Smooth muscle cell (in vitro differentiated cells): ENCODE results near the gene ZNF749. TPM values are rescaled to one million over a fixed set of nuclear protein-coding genes. Genes with fewer than 3 reads are reported as not detected.

Experiments
- DNase-seq: peaks from one replicate; lab custom pipeline; 2025; ENCODE audit not compliant: unreplicated experiment; lab: John Stamatoyannopoulos, UW
- H2AFZ ChIP-seq: fragments of 200-600 bp; sonication (generic); 2 replicates; pipeline ENCODE4 v1.6.0; 2016; ENCODE audit warnings: antibody characterized with exemption, low read depth, mild to moderate bottlenecking
- H3F3A ChIP-seq: fragments of 200-600 bp; sonication (generic); 2 replicates; pipeline ENCODE4 v1.6.0; 2017; ENCODE audit warnings: antibody characterized with exemption, low read depth
- H3K27ac ChIP-seq: fragments of 200-600 bp; sonication (generic); 2 replicates; pipeline ENCODE4 v1.5.1; 2016; ENCODE audit warnings: low read depth, mild to moderate bottlenecking
- H3K27me3 ChIP-seq: fragments of 200-600 bp; sonication (generic); 2 replicates; pipeline ENCODE4 v1.6.1; 2016; ENCODE audit warnings: low read depth, mild to moderate bottlenecking
- H3K36me3 ChIP-seq: fragments of 200-600 bp; sonication (generic); 2 replicates; pipeline ENCODE4 v1.5.1; 2016; ENCODE audit warnings: low read depth
- H3K4me1 ChIP-seq: fragments of 200-600 bp; sonication (generic); 2 replicates; pipeline ENCODE4 v1.5.1; 2016; ENCODE audit warnings: low read depth
- H3K4me2 ChIP-seq: fragments of 200-600 bp; sonication (generic); 2 replicates; pipeline ENCODE4 v1.6.0; 2016; ENCODE audit warnings: mild to moderate bottlenecking
- H3K4me3 ChIP-seq: fragments of 200-600 bp; sonication (generic); 2 replicates; pipeline ENCODE4 v1.5.1; 2016; ENCODE audit warnings: mild to moderate bottlenecking
- H3K79me2 ChIP-seq: fragments of 200-600 bp; sonication (generic); 2 replicates; pipeline ENCODE4 v1.6.0; 2016; ENCODE audit warnings: low read depth, mild to moderate bottlenecking
- H3K9ac ChIP-seq: fragments of 200-600 bp; sonication (generic); 2 replicates; pipeline ENCODE4 v1.6.0; 2016; ENCODE audit warnings: low read depth
- H3K9me3 ChIP-seq: fragments of 200-600 bp; sonication (generic); replicated peaks from 2 replicates; pipeline ENCODE4 v1.5.1; 2016; ENCODE audit warnings: low read depth
- H4K20me1 ChIP-seq: fragments of 200-600 bp; sonication (generic); 2 replicates; pipeline ENCODE4 v1.6.0; 2016; ENCODE audit warnings: low read depth
- WGBS: methylation state at CpG from one replicate; pipeline ENCODE4 v1.1.7; 2016; ENCODE audit warnings: low lambda C conversion rate; 5-methylcytosine and 5-hydroxymethylcytosine counted together
- polyA plus RNA-seq: library from polyadenylated mRNA; unstranded; fragments of >200 nt; fragmentation: Nextera tagmentation; extraction: Ambion mirVana; gene quantifications from 2 replicates; pipeline ENCODE4 v1.2.1, GENCODE V29; 2016
- total RNA-seq: library from RNA; depleted of rRNA; stranded (reverse); fragments of >200 nt; gene quantifications from 2 replicates; pipeline ENCODE4 v1.2.3, GENCODE V29; 2014
- TF ChIP-seq, protein P1 (sequence below): fragments of 200-600 bp; sonication (generic); IDR thresholded peaks from 2 replicates; pipeline ENCODE4 v1.5.1; 2017; ENCODE audit warnings: borderline replicate concordance, mild to moderate bottlenecking, antibody characterized with exemption; ENCODE audit not compliant: insufficient read depth, poor library complexity, severe bottlenecking

The ZNF749 gene
- total and polyA plus RNA-seq, 2 experiments from 2014 or later = 1.6 to 9.4 TPM

DNA sequence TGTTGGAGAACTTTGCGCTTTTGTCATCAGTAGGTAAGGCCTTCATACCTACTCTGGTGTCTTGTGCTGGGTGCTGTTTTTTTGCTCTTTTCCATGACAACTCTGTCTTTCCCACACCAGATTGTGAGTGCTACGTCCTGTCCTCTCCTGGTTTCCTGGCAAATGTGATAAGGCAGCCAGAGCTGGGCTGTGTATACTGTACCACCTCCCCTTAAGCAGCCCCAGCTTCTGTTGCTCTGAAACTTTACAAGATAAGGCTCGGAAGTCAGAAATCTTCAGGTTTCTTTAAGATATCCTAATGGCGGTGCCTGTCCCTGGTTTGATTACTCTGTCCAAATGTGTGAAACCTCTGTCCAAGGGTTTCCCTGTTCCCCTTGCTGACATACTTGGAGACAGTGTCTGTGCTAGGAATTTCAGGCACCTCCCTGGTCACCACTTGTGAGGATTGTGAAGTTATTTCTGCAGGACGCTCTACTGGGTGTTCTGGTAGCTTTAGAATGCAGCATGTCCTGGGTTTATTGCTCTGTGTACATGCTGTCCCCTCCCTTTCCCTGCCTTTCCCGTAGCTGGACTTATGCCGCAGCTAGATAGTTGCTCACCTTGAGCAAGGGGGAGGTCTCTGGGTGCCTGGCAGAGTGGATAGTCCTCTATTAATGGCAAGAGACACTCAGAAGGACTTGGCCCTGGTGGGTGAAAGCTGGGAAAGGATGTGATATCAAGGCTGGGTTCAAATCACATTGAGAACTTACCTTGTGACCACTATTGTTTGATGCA is 7.0 kb downstream of the ZNF749 start:
- Histone ChIP-seq H3K79me2 (peaks cover 51% of the 10 kb centered on the region), H3K36me3 (peaks cover 14% of the 10 kb centered on the region), H4K20me1 (peaks cover 14% of the 10 kb centered on the region), H3K4me1 (no peaks in the 10 kb centered on the region), H3K4me2 (no peak overlapping the region), H3F3A (no peaks in the 10 kb centered on the region), H3K27me3 (no peaks in the 10 kb centered on the region), H3K4me3 (no peak overlapping the region), H3K27ac (no peak overlapping the region), H2AFZ (no peak overlapping the region), H3K9me3 (peaks cover 7% of the 10 kb centered on the region), H3K9ac (no peak overlapping the region)
- no peak for DNase-seq
- TF ChIP-seq, protein P1, sequence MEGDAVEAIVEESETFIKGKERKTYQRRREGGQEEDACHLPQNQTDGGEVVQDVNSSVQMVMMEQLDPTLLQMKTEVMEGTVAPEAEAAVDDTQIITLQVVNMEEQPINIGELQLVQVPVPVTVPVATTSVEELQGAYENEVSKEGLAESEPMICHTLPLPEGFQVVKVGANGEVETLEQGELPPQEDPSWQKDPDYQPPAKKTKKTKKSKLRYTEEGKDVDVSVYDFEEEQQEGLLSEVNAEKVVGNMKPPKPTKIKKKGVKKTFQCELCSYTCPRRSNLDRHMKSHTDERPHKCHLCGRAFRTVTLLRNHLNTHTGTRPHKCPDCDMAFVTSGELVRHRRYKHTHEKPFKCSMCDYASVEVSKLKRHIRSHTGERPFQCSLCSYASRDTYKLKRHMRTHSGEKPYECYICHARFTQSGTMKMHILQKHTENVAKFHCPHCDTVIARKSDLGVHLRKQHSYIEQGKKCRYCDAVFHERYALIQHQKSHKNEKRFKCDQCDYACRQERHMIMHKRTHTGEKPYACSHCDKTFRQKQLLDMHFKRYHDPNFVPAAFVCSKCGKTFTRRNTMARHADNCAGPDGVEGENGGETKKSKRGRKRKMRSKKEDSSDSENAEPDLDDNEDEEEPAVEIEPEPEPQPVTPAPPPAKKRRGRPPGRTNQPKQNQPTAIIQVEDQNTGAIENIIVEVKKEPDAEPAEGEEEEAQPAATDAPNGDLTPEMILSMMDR = no peak
- 83% methylated on average over 7 of the region's 7 CpGs for WGBS

DNA sequence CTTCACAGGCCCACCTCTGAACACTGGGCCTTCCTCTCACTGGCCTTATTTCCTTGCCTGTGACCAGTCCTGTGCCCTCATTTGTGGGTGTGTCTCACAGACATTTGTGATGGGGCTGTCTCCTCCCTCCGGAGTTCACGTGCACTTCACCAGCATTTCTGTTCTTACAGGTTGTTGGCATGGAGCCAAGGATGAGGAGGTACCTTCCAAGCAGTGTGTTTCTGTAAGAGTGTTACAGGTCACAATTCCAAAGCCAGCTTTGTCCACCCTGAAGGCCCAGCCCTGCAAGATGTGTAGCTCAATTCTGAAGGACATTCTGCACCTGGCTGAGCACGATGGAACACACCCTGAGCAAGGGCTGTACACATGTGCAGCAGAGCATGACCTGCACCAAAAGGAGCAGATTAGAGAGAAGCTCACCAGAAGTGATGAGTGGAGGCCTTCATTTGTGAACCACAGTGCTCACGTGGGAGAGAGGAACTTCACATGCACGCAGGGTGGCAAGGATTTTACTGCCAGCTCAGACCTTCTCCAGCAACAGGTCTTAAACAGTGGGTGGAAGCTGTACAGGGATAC is 8.1 kb downstream of the ZNF749 start:
- Histone ChIP-seq H3K4me3 (no peak overlapping the region), H3K27me3 (no peaks in the 10 kb centered on the region), H3K9ac (no peak overlapping the region), H3K79me2 (peaks cover 42% of the 10 kb centered on the region), H3F3A (no peaks in the 10 kb centered on the region), H3K4me2 (no peak overlapping the region), H3K4me1 (no peaks in the 10 kb centered on the region), H3K36me3 (peaks cover 14% of the 10 kb centered on the region), H3K9me3 (peaks cover 7% of the 10 kb centered on the region), H2AFZ (no peak overlapping the region), H4K20me1 (peaks cover 14% of the 10 kb centered on the region), H3K27ac (no peak overlapping the region)
- WGBS = 86% methylated on average over 5 of the region's 5 CpGs
- TF ChIP-seq, protein P1 = no peak
- no peak for DNase-seq

DNA sequence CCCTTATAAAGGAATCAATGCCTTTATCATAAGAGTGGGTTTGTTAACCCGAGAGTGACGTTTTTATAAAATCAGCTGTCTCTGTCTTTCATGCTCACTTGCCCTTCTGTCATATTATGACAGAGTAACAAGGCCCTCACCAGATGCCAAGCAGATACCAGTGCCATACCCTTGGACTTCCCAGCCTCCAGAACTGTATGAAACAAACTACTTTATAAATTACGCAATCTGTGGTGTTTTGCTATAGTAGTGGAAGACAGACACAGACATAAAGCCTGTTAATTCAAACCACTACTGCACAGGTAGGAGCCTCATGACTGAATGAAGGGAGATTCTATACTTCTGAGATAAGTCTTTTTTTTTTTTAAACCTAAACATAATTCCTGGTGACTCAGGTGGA is 17.2 kb downstream of the ZNF749 start:
- no peak for DNase-seq
- Histone ChIP-seq H3F3A (no peaks in the 10 kb centered on the region), H3K4me3 (no peak overlapping the region), H3K36me3 (no peaks in the 10 kb centered on the region), H3K27ac (no peak overlapping the region), H3K27me3 (no peaks in the 10 kb centered on the region), H4K20me1 (no peaks in the 10 kb centered on the region), H3K9ac (no peak overlapping the region), H2AFZ (no peak overlapping the region), H3K4me1 (no peaks in the 10 kb centered on the region), H3K4me2 (no peak overlapping the region), H3K9me3 (no peaks in the 10 kb centered on the region), H3K79me2 (no peaks in the 10 kb centered on the region)
- WGBS = 100% methylated on average over 3 of the region's 3 CpGs
- TF ChIP-seq, protein P1 = no peak
